Astrocyte (in vitro differentiated cells and primary cell): Measurements from ENCODE around the gene SHFL. TPM values are rescaled to one million over a fixed set of nuclear protein-coding genes. Genes with fewer than 3 reads are reported as not detected.

Source experiments
- DNase-seq: peaks from one replicate; pipeline ENCODE4 v3.0.0-alpha.2; 2010; ENCODE audit warnings: low read depth
- FAIRE-seq: peaks from 2 replicates; lab custom pipeline; 2011; peaks lifted over from hg19 to GRCh38; lab: Jason Lieb, UNC
- H2AFZ ChIP-seq: 2 replicates; pipeline ENCODE4 v1.6.0; 2012; ENCODE audit warnings: low read depth, low read length, inconsistent platforms
- H3K27ac ChIP-seq: 2 replicates; pipeline ENCODE4 v1.5.1; 2011; ENCODE audit warnings: low read depth, low read length, inconsistent platforms
- H3K27me3 ChIP-seq: 2 replicates; pipeline ENCODE4 v1.6.0; 2011; ENCODE audit warnings: low read length, inconsistent platforms; ENCODE audit not compliant: insufficient read depth
- H3K36me3 ChIP-seq: 2 replicates; pipeline ENCODE4 v1.5.1; 2011; ENCODE audit warnings: low read length, inconsistent platforms; ENCODE audit not compliant: insufficient read depth
- H3K4me1 ChIP-seq: 2 replicates; pipeline ENCODE4 v1.5.1; 2011; ENCODE audit warnings: low read length, inconsistent platforms; ENCODE audit not compliant: insufficient read depth
- H3K4me2 ChIP-seq: 2 replicates; pipeline ENCODE4 v1.6.0; 2012; ENCODE audit warnings: low read length, inconsistent platforms
- H3K4me3 ChIP-seq: 2 replicates; pipeline ENCODE4 v1.5.1; 2011; ENCODE audit warnings: low read depth, mild to moderate bottlenecking, low read length, inconsistent platforms; ENCODE audit not compliant: insufficient read depth
- H3K79me2 ChIP-seq: 2 replicates; pipeline ENCODE4 v1.6.0; 2012; ENCODE audit warnings: mild to moderate bottlenecking, low read length, inconsistent platforms; ENCODE audit not compliant: insufficient read depth
- H3K9ac ChIP-seq: 2 replicates; pipeline ENCODE4 v1.6.0; 2012; ENCODE audit warnings: mild to moderate bottlenecking, low read length, inconsistent platforms
- H3K9me3 ChIP-seq: 2 replicates; pipeline ENCODE4 v1.5.1; 2012; ENCODE audit warnings: low read depth, mild to moderate bottlenecking, low read length, inconsistent platforms; ENCODE audit not compliant: insufficient read depth
- H4K20me1 ChIP-seq: 2 replicates; pipeline ENCODE4 v1.6.0; 2012; ENCODE audit warnings: low read length, inconsistent platforms; ENCODE audit not compliant: insufficient read depth
- H3K27ac Mint-ChIP-seq: one replicate; pipeline ENCODE4 v1.8.0; 2021; ENCODE audit warnings: mild to moderate bottlenecking, mixed read lengths; ENCODE audit not compliant: unreplicated experiment
- H3K27me3 Mint-ChIP-seq: one replicate; pipeline ENCODE4 v1.8.0; 2021; ENCODE audit warnings: low read depth, mixed read lengths; ENCODE audit not compliant: unreplicated experiment
- H3K36me3 Mint-ChIP-seq: one replicate; pipeline ENCODE4 v1.8.0; 2021; ENCODE audit warnings: low read depth, mixed read lengths; ENCODE audit not compliant: unreplicated experiment
- H3K4me1 Mint-ChIP-seq: one replicate; pipeline ENCODE4 v1.8.0; 2021; ENCODE audit warnings: low read depth, mixed read lengths; ENCODE audit not compliant: unreplicated experiment
- H3K4me3 Mint-ChIP-seq: one replicate; pipeline ENCODE4 v1.8.0; 2021; ENCODE audit warnings: mild to moderate bottlenecking, moderate library complexity, mixed read lengths; ENCODE audit not compliant: unreplicated experiment
- H3K9me3 Mint-ChIP-seq: one replicate; pipeline ENCODE4 v1.8.0; 2021; ENCODE audit warnings: mild to moderate bottlenecking, mixed read lengths; ENCODE audit not compliant: unreplicated experiment
- CTCF ChIP-seq: IDR thresholded peaks from 2 replicates; pipeline ENCODE4 v1.5.1; 2011; ENCODE audit warnings: low read depth, mild to moderate bottlenecking, inconsistent platforms, low read length, moderate library complexity; ENCODE audit not compliant: insufficient read depth
- EZH2 ChIP-seq: IDR thresholded peaks from 2 replicates; pipeline ENCODE4 v1.6.1; 2012; ENCODE audit warnings: mild to moderate bottlenecking, low read length, inconsistent platforms; ENCODE audit not compliant: insufficient read depth
- total RNA-seq: library from RNA; stranded (reverse); gene quantifications from 2 replicates; pipeline ENCODE4 v1.2.1, GENCODE V29; 2021

SHFL gene
- total RNA-seq, 1 donor from 2014 or later: 73.5 TPM

- peaks cover 43% of the 10 kb centered on the region for H3K79me2 ChIP-seq
- H3K36me3 ChIP-seq: peaks cover 13% of the 10 kb centered on the region
- no peaks in the 10 kb centered on the region for H3K9me3 ChIP-seq
- FAIRE-seq (no peak), DNase-seq (no peak)
- Mint-ChIP-seq H3K4me3 (peak overlapping the region; percentile 70), H3K9me3 (no peaks in the 10 kb centered on the region), H3K4me1 (peaks cover 13% of the 10 kb centered on the region), H3K36me3 (peaks cover 11% of the 10 kb centered on the region), H3K27ac (peak overlapping the region; percentile 47), H3K27me3 (no peaks in the 10 kb centered on the region)
- no peak overlapping the region for H3K4me3 ChIP-seq
- H2AFZ ChIP-seq: no peak overlapping the region
- H4K20me1 ChIP-seq: peaks cover 63% of the 10 kb centered on the region
- H3K27ac ChIP-seq: no peak overlapping the region
- no peak overlapping the region for H3K4me2 ChIP-seq
- no peak overlapping the region for H3K9ac ChIP-seq
- peaks cover 12% of the 10 kb centered on the region for H3K4me1 ChIP-seq
- H3K27me3 ChIP-seq: no peaks in the 10 kb centered on the region
- no peak for TF ChIP-seq EZH2
- TF ChIP-seq CTCF: no peak
These were observed 24.2 kb downstream of the SHFL start for GRCh38 chr19:10110076-10110971.

GRCh38 chr19:10110972-10111317 is 24.8 kb downstream of the SHFL start:
- Histone ChIP-seq H2AFZ (no peak overlapping the region), H3K9me3 (no peaks in the 10 kb centered on the region), H3K4me1 (peaks cover 12% of the 10 kb centered on the region), H3K9ac (no peak overlapping the region), H4K20me1 (peaks cover 69% of the 10 kb centered on the region), H3K4me3 (no peak overlapping the region), H3K4me2 (no peak overlapping the region), H3K27me3 (no peaks in the 10 kb centered on the region), H3K27ac (no peak overlapping the region), H3K36me3 (peaks cover 13% of the 10 kb centered on the region), H3K79me2 (peaks cover 40% of the 10 kb centered on the region)
- Mint-ChIP-seq H3K27ac (no peak overlapping the region), H3K36me3 (peaks cover 12% of the 10 kb centered on the region), H3K9me3 (no peaks in the 10 kb centered on the region), H3K4me3 (peak overlapping the region; percentile 50), H3K4me1 (peaks cover 13% of the 10 kb centered on the region), H3K27me3 (no peaks in the 10 kb centered on the region)
- no peak for DNase-seq
- FAIRE-seq: no peak
- TF ChIP-seq CTCF: no peak
- no peak for TF ChIP-seq EZH2

GRCh38 chr19:10111405-10111811 is 25.3 kb downstream of the SHFL start, which contains the start of gene P2RY11:
Gene P2RY11, plus strand, starts transcription at chr19:10111693. Its CDS starts 29 bp downstream, at chr19:10111722.
- Histone ChIP-seq H3K79me2 (peaks cover 40% of the 10 kb centered on the region), H3K9ac (no peak within 1 kb of the TSS), H3K4me2 (no peak within 1 kb of the TSS), H4K20me1 (peaks cover 74% of the 10 kb centered on the region), H3K36me3 (peaks cover 13% of the 10 kb centered on the region), H2AFZ (no peak within 1 kb of the TSS), H3K9me3 (no peaks in the 10 kb centered on the region), H3K27ac (no peak within 1 kb of the TSS), H3K27me3 (no peaks in the 10 kb centered on the region), H3K4me1 (peaks cover 12% of the 10 kb centered on the region), H3K4me3 (no peak within 1 kb of the TSS)
- H3K36me3 Mint-ChIP-seq: peaks cover 16% of the 10 kb centered on the region
- no peak for TF ChIP-seq CTCF
- no peak for TF ChIP-seq EZH2
- FAIRE-seq (no peak), DNase-seq (no peak)
- H3K27me3 Mint-ChIP-seq: no peaks in the 10 kb centered on the region
- H3K9me3 Mint-ChIP-seq: no peaks in the 10 kb centered on the region
- H3K4me3 Mint-ChIP-seq: peak within 1 kb of the TSS; percentile 70
- H3K27ac Mint-ChIP-seq: peak within 1 kb of the TSS; percentile 90
- H3K4me1 Mint-ChIP-seq: peaks cover 15% of the 10 kb centered on the region
